Naive thymus-derived CD8-positive, alpha-beta T cell (primary cell): ENCODE data around the gene RNF32. TPM values are rescaled to one million over a fixed set of nuclear protein-coding genes. Genes with fewer than 3 reads are reported as not detected.
A peak's percentile ranks its signal among the peaks of the same experiment; 100 is the strongest.
"Not testable (repeated sequence)": the region's sequence is repeated elsewhere in the genome, so short reads cannot be mapped to it uniquely, and the experiment has no call there.

ENCODE experiments used
- ATAC-seq, 2 donors: fragments of 150-1000 bp; cut with Tn5 transposase in 1 of 2; sonication (Bioruptor Pico), chemical (Tn5 transposase) in 1 of 2; 1 replicate in 1 of 2; 2 replicates in 1 of 2; pipeline ENCODE4 v1.10.0; 2021; ENCODE audit warnings: mild to moderate bottlenecking in 2 of 2, moderate library complexity in 2 of 2
- POLR2A ChIA-PET: fragments of 350-600 bp; sonication (Branson Sonifier 250); formaldehyde crosslinking; loops from one replicate; lab custom pipeline; 2021; ENCODE audit warnings: antibody characterized with exemption; lab: Charles Lee
- DNase-seq, 10 donors: peaks; one replicate each; pipeline versions ENCODE4 v3.0.0 to v3.0.0-alpha.2; 2020 to 2022
- H3K27ac Mint-ChIP-seq, 10 donors: one replicate each; pipeline ENCODE4 v1.8.0; 2020 to 2022; ENCODE audit warnings: mild to moderate bottlenecking in 10 of 10, mixed read lengths in 10 of 10, moderate library complexity in 4 of 10, inconsistent platforms in 1 of 10
- H3K27me3 Mint-ChIP-seq, 5 donors: one replicate each; pipeline ENCODE4 v1.8.0; 2021 to 2022; ENCODE audit warnings: mixed read lengths in 5 of 5
- H3K36me3 Mint-ChIP-seq, 3 donors: one replicate each; pipeline ENCODE4 v1.8.0; 2020 to 2022; ENCODE audit warnings: mixed read lengths in 3 of 3, mild to moderate bottlenecking in 2 of 3, inconsistent platforms in 1 of 3
- H3K4me1 Mint-ChIP-seq, 4 donors: one replicate each; pipeline ENCODE4 v1.8.0; 2021 to 2022; ENCODE audit warnings: mixed read lengths in 4 of 4
- H3K4me3 Mint-ChIP-seq, 10 donors: one replicate each; pipeline ENCODE4 v1.8.0; 2020 to 2022; ENCODE audit warnings: mild to moderate bottlenecking in 10 of 10, mixed read lengths in 10 of 10, moderate library complexity in 6 of 10, inconsistent platforms in 1 of 10
- H3K9me3 Mint-ChIP-seq, 9 donors: one replicate each; pipeline ENCODE4 v1.8.0; 2020 to 2022; ENCODE audit warnings: mixed read lengths in 9 of 9, mild to moderate bottlenecking in 3 of 9, inconsistent platforms in 1 of 9, moderate library complexity in 1 of 9
- polyA plus RNA-seq, 3 donors: library from polyadenylated mRNA; unstranded; fragments of 300-500 nt; fragmentation: Illumina TruSeq; gene quantifications; one replicate each; pipeline ENCODE4 v1.2.3, GENCODE V29; 2021
- total RNA-seq, 8 experiments: library from RNA in 2 of 8; stranded (reverse) in 2 of 8; gene quantifications; one replicate each; pipeline ENCODE4 v1.2.3 and lab custom pipeline; 2021 to 2026

RNF32 gene
- total and polyA plus RNA-seq, 5 experiments from 2014 or later = 0.21 to 0.60 (median 0.33) TPM; not detected in 1

- Mint-ChIP-seq H3K27me3 (peaks cover 0 to 12% (median 2%) of the 10 kb centered on the region in 5 donors), H3K4me1 (peaks cover 2 to 19% (median 14%) of the 10 kb centered on the region in 4 donors), H3K9me3 (peaks cover 0 to 31% (median 5%) of the 10 kb centered on the region in 9 donors), H3K36me3 (peaks cover 0 to 19% (median 7%) of the 10 kb centered on the region in 3 donors)
- POLR2A ChIA-PET, H3K27ac Mint-ChIP-seq, DNase-seq, ATAC-seq, H3K4me3 Mint-ChIP-seq: not testable (repeated sequence)
Observed at GRCh38 chr7:156637093-156637492, 3.5 kb upstream of the RNF32 start.

- H3K9me3 Mint-ChIP-seq = peaks cover 0 to 31% (median 5%) of the 10 kb centered on the region in 9 donors
- H3K27ac Mint-ChIP-seq = peak overlapping the region in 2 of 10 donors; percentile 50 to 86
- H3K27me3 Mint-ChIP-seq = peaks cover 0 to 17% (median 10%) of the 10 kb centered on the region in 5 donors
- POLR2A ChIA-PET = no interaction called here
- ATAC-seq = no peak
- no peak for DNase-seq
- H3K36me3 Mint-ChIP-seq = peaks cover 0 to 19% (median 7%) of the 10 kb centered on the region in 3 donors
- H3K4me3 Mint-ChIP-seq = peak overlapping the region in 5 of 10 donors; percentile 1 to 88 (median 83)
- H3K4me1 Mint-ChIP-seq = peaks cover 2 to 19% (median 14%) of the 10 kb centered on the region in 4 donors
Observed at GRCh38 chr7:156638443-156639077, 2.0 kb upstream of the RNF32 start.

GRCh38 chr7:156639426-156640256 is 933 bp upstream of the RNF32 start:
- Mint-ChIP-seq H3K27ac (peak overlapping the region in 8 of 10 donors; percentile 40 to 93 (median 86)), H3K4me1 (peaks cover 2 to 19% (median 14%) of the 10 kb centered on the region in 4 donors), H3K9me3 (peaks cover 0 to 31% (median 5%) of the 10 kb centered on the region in 9 donors), H3K36me3 (peaks cover 0 to 19% (median 7%) of the 10 kb centered on the region in 3 donors), H3K4me3 (peak overlapping the region; percentile 68 to 88 (median 84)), H3K27me3 (peaks cover 2 to 20% (median 18%) of the 10 kb centered on the region in 5 donors)
- DNase-seq (peak in 1 of 10 donors; percentile 2), ATAC-seq (no peak)
- POLR2A ChIA-PET = no interaction called here

DNA sequence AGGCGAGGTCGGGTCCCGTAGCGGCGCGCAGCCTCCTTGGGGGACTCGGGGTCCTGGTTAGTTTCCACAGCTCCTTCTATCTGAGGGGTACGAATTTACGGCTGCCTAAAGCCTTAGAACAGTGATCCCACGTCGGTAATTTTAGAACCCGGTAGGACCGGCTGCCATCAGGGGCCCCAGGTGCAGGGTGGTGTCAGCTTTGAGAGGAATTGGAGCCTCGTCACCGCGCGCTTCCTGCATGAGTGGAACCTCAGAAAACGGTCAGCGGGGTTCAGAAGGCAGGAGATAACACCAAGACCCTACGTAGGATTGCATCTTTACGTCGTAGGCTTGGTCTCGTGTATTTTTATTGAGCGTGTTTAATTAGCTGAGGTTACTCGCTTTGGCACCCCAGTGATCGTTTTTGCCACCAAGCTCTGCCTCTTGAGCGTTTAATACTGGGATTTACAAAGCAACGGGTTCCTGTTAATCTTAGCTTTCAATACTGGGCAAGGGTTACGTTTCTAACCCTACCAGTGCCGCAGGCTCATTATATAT is 443 bp downstream of the RNF32 start:
- peak; percentile 56 to 68 for ATAC-seq
- peaks cover 2 to 32% (median 24%) of the 10 kb centered on the region in 5 donors for H3K27me3 Mint-ChIP-seq
- peak in 6 of 10 donors; percentile 16 to 68 (median 42) for DNase-seq
- H3K4me3 Mint-ChIP-seq = peak overlapping the region; percentile 77 to 92 (median 88)
- POLR2A ChIA-PET = no interaction called here
- peaks cover 0 to 20% (median 5%) of the 10 kb centered on the region in 3 donors for H3K36me3 Mint-ChIP-seq
- peaks cover 0 to 30% (median 5%) of the 10 kb centered on the region in 9 donors for H3K9me3 Mint-ChIP-seq
- peak overlapping the region; percentile 50 to 93 (median 86) for H3K27ac Mint-ChIP-seq
- H3K4me1 Mint-ChIP-seq = peaks cover 2 to 19% (median 14%) of the 10 kb centered on the region in 4 donors

- no peak for ATAC-seq
- H3K36me3 Mint-ChIP-seq = peaks cover 0 to 18% (median 3%) of the 10 kb centered on the region in 3 donors
- H3K27me3 Mint-ChIP-seq = peaks cover 10 to 41% (median 35%) of the 10 kb centered on the region in 5 donors
- no peak for DNase-seq
- H3K9me3 Mint-ChIP-seq = peaks cover 0 to 20% (median 4%) of the 10 kb centered on the region in 9 donors
- peak overlapping the region in 2 of 10 donors; percentile 20 to 36 for H3K4me3 Mint-ChIP-seq
- POLR2A ChIA-PET = no interaction called here
- peaks cover 2 to 19% (median 14%) of the 10 kb centered on the region in 4 donors for H3K4me1 Mint-ChIP-seq
- peak overlapping the region in 1 of 10 donors; percentile 59 for H3K27ac Mint-ChIP-seq
Observed at GRCh38 chr7:156642306-156643045, 1.9 kb downstream of the RNF32 start.

DNA sequence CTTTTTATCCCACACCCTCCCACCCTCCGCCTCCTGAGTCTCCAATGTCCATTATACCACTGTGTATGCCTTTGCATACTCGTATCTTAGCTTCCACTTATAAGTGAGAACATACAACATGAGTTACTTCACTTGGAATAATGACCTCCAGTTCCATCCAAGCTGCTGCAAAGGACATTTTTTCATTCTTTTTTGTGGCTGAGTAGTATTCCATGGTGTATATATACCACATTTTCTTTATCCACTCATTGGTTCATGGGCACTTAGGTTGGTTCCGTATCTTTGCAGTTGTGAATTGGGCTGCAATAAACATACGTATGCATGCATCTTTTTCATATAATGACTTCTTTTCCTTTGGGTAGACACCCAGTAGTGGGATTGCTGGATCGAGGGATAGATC is 6.8 kb downstream of the RNF32 start:
- H3K4me3 Mint-ChIP-seq, DNase-seq, H3K36me3 Mint-ChIP-seq, H3K9me3 Mint-ChIP-seq, ATAC-seq, H3K4me1 Mint-ChIP-seq, POLR2A ChIA-PET, H3K27ac Mint-ChIP-seq: not testable (repeated sequence)
- H3K27me3 Mint-ChIP-seq = peaks cover 35 to 81% (median 63%) of the 10 kb centered on the region in 5 donors

DNA sequence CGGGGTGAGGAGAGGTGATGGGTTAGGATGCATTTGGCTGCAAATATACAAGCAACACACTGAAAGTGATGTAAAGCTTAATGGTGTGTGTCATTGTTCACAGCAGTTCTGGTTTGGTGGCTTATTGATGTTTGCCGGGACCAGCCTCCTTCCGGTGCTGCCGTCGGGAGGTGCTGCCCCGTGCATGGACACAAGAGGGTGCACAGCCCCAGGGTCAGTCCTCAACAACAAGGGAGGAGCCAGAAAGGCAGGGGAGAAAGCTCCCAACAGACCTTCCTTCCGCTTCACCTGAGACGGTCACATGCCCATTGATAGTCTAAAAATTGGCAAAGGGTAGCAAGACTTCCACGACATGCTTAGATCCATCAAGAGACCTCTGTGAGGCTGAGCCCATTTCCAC is 9.5 kb downstream of the RNF32 start:
- POLR2A ChIA-PET = no interaction called here

GRCh38 chr7:156651474-156651873 is 10.9 kb downstream of the RNF32 start:
- Mint-ChIP-seq H3K4me1 (peaks cover 0 to 2% (median 0%) of the 10 kb centered on the region in 4 donors), H3K4me3 (no peak overlapping the region), H3K9me3 (no peaks in the 10 kb centered on the region), H3K27me3 (peaks cover 32 to 54% (median 36%) of the 10 kb centered on the region in 5 donors), H3K36me3 (peaks cover 0 to under 1% (median 0%) of the 10 kb centered on the region in 3 donors), H3K27ac (no peak overlapping the region)
- DNase-seq (no peak), ATAC-seq (no peak)
- POLR2A ChIA-PET = no interaction called here

More for the DNA sequence above, 9.5 kb downstream of the RNF32 start:
- H3K4me3 Mint-ChIP-seq = no peak overlapping the region
- H3K27me3 Mint-ChIP-seq = peaks cover 35 to 61% (median 49%) of the 10 kb centered on the region in 5 donors
- peaks cover 0 to 5% (median 0%) of the 10 kb centered on the region in 3 donors for H3K36me3 Mint-ChIP-seq
- H3K27ac Mint-ChIP-seq = no peak overlapping the region
- no peaks in the 10 kb centered on the region for H3K9me3 Mint-ChIP-seq
- ATAC-seq = no peak
- DNase-seq = no peak
- peaks cover 0 to 2% (median 0%) of the 10 kb centered on the region in 4 donors for H3K4me1 Mint-ChIP-seq

DNA sequence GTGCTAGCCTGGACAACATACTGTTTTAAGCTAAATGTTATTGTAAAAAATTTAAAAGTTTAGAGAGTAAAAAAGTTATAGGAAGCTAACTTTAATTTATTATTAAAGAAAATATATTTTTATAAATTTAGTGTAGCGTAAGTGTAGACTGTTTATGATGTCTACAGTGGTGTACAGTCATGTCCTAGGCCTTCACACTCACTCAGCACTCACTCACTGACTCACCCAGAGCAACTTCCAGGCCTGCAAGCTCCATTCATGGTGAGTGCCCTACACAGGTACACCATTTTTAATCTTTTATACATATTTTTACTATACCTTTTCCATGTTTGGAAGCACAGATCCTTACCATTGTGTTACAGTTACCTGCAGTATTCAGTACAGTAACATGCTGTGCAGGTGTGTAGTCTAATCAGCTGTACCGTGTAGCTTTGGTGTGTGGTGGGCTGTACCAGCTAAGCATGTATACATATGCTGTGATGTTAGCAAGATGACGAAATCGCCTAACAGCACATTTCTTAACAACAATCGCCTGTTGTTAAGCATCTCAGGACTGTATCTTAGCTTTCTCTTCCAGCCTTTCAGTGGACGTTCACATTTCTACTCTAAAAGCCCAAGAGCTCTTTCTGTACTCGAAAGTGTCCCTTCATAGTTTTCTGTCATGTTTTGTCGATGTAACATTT is 12.5 kb downstream of the RNF32 start:
- Mint-ChIP-seq H3K36me3 (no peaks in the 10 kb centered on the region), H3K4me1 (peaks cover 0 to 2% (median 0%) of the 10 kb centered on the region in 4 donors), H3K4me3 (no peak overlapping the region), H3K9me3 (no peaks in the 10 kb centered on the region), H3K27ac (no peak overlapping the region), H3K27me3 (peaks cover 22 to 42% (median 27%) of the 10 kb centered on the region in 5 donors)
- DNase-seq = no peak
- no peak for ATAC-seq
- POLR2A ChIA-PET = no interaction called here

DNA sequence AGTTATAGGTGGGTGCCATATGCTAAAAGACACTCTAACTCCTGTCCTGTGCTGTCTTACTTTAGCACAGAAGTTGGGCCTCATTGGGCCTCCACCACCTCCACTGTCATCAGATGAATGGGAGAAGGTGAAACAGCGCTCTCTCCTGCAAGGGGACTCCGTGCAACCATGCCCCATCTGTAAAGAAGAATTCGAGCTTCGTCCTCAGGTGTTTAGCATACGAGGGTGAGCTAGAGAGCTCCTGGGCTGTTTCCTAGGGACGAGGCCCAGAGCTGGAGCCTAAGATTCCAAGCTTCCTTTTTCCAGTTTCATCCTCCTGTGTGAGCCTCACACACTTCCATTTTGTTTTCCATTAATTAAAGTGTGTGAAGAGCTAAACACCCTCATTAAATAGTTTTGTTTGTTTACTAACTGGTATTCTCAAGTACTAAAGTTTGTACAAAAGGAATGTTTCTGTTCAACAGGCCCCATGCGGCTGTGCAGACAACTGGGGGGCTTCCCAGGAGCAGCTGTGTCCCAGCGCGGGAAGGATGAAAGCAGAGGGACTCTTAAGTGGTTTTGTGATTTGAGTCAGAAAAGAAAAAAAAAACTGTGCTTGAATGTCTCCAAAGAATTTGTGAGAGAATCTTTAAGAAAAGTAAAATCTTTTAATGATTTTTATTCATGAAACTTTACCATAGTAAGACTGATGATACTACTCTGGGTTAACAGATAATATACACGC is 14.1 kb downstream of the RNF32 start:
- DNase-seq (no peak), ATAC-seq (no peak)
- Mint-ChIP-seq H3K27me3 (peaks cover 12 to 26% (median 16%) of the 10 kb centered on the region in 5 donors), H3K9me3 (no peaks in the 10 kb centered on the region), H3K36me3 (no peaks in the 10 kb centered on the region), H3K4me1 (peaks cover 0 to 2% (median 0%) of the 10 kb centered on the region in 4 donors), H3K27ac (no peak overlapping the region), H3K4me3 (no peak overlapping the region)
- POLR2A ChIA-PET = no interaction called here

DNA sequence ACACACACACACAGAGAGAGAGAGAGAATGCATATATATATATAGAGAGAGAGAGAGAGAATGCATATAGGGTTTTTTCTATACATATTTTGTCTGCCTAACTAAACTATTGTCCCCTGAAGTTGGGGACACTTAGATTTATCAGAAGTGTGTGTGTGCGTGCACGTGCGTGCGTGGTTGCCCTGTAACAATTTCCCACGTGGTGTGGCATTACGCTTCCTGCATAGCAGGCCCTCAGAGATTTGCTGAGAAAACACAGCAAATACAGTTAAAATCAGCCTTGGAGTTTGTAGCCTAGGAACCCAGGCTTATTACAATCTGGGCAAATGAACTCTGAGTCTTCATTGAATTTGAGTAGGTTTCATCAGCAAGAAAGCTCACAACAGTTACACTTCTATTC is 14.7 kb downstream of the RNF32 start:
- H3K4me3 Mint-ChIP-seq = no peak overlapping the region
- POLR2A ChIA-PET = no interaction called here
- H3K4me1 Mint-ChIP-seq = peaks cover 0 to 2% (median 0%) of the 10 kb centered on the region in 4 donors
- no peaks in the 10 kb centered on the region for H3K9me3 Mint-ChIP-seq
- no peak overlapping the region for H3K27ac Mint-ChIP-seq
- ATAC-seq (no peak), DNase-seq (no peak)
- peaks cover 12 to 20% (median 13%) of the 10 kb centered on the region in 5 donors for H3K27me3 Mint-ChIP-seq
- H3K36me3 Mint-ChIP-seq = no peaks in the 10 kb centered on the region
